ENCODE results near the gene FOSL2.

Gene FOSL2

GRCh38 chr2:28437149-28437835 is 44.6 kb downstream of the FOSL2 start:
- TF ChIP-seq SUZ12 (IDR thresholded peaks at IDR 0.05; ENCODE audit: extremely low read depth, insufficient read depth, insufficient read length) (no peak), YY1 (IDR thresholded peaks at IDR 0.05; ENCODE audit: insufficient read depth, insufficient read length) (no peak), ZNF274 (IDR thresholded peaks at IDR 0.05; ENCODE audit: low read depth, low read length) (no peak)
- H3K9ac ChIP-seq (ENCODE audit: insufficient read length, low read depth), result no peak overlapping the region
- no peak for DNase-seq (ENCODE audit: low read depth, low spot score)

GRCh38 chr2:28437918-28438317 is 45.3 kb downstream of the FOSL2 start:
- H3K4me1 ChIP-seq (ENCODE audit: insufficient read depth, insufficient read length), result no peaks in the 10 kb centered on the region
- H3K9ac ChIP-seq (ENCODE audit: insufficient read length, low read depth), result no peak overlapping the region
- H3K9me3 ChIP-seq (ENCODE audit: insufficient read depth, low read length), result peaks cover 10% of the 10 kb centered on the region; the same call in 1 of the 2 replicates
- no peaks in the 10 kb centered on the region for H3K27me3 ChIP-seq (ENCODE audit: insufficient read depth, insufficient read length)
- TF ChIP-seq YY1 (IDR thresholded peaks at IDR 0.05; ENCODE audit: insufficient read depth, insufficient read length) (no peak), ZNF274 (IDR thresholded peaks at IDR 0.05; ENCODE audit: low read depth, low read length) (no peak), SUZ12 (IDR thresholded peaks at IDR 0.05; ENCODE audit: extremely low read depth, insufficient read depth, insufficient read length) (no peak)
- DNase-seq (ENCODE audit: low read depth, low spot score), result no peak
- H3K4me3 ChIP-seq (ENCODE audit: insufficient read length, low read depth), result no peak overlapping the region
- H3K36me3 ChIP-seq (ENCODE audit: insufficient read depth, insufficient read length, low read length), result no peaks in the 10 kb centered on the region

More at GRCh38 chr2:28437149-28437835, 44.6 kb downstream of the FOSL2 start:
- Histone ChIP-seq H3K27me3 (ENCODE audit: insufficient read depth, insufficient read length) (no peaks in the 10 kb centered on the region), H3K36me3 (ENCODE audit: insufficient read depth, insufficient read length, low read length) (no peaks in the 10 kb centered on the region), H3K9me3 (ENCODE audit: insufficient read depth, low read length) (peaks cover 13% of the 10 kb centered on the region; the same call in 1 of the 2 replicates), H3K4me1 (ENCODE audit: insufficient read depth, insufficient read length) (no peaks in the 10 kb centered on the region), H3K4me3 (ENCODE audit: insufficient read length, low read depth) (no peak overlapping the region)

GRCh38 chr2:28438532-28439063 is 45.9 kb downstream of the FOSL2 start:
- no peaks in the 10 kb centered on the region for H3K36me3 ChIP-seq (ENCODE audit: insufficient read depth, insufficient read length, low read length)
- no peak for DNase-seq (ENCODE audit: low read depth, low spot score)

GRCh38 chr2:28439127-28439526 is 46.5 kb downstream of the FOSL2 start:
- DNase-seq (ENCODE audit: low read depth, low spot score), result no peak
- H3K4me1 ChIP-seq (ENCODE audit: insufficient read depth, insufficient read length), result no peaks in the 10 kb centered on the region
- H3K4me3 ChIP-seq (ENCODE audit: insufficient read length, low read depth), result no peak overlapping the region
- H3K36me3 ChIP-seq (ENCODE audit: insufficient read depth, insufficient read length, low read length), result no peaks in the 10 kb centered on the region
- H3K27me3 ChIP-seq (ENCODE audit: insufficient read depth, insufficient read length), result no peaks in the 10 kb centered on the region
- no peaks in the 10 kb centered on the region for H3K9me3 ChIP-seq (ENCODE audit: insufficient read depth, low read length)
- TF ChIP-seq ZNF274 (IDR thresholded peaks at IDR 0.05; ENCODE audit: low read depth, low read length) (no peak), YY1 (IDR thresholded peaks at IDR 0.05; ENCODE audit: insufficient read depth, insufficient read length) (no peak), SUZ12 (IDR thresholded peaks at IDR 0.05; ENCODE audit: extremely low read depth, insufficient read depth, insufficient read length) (no peak)
- no peak overlapping the region for H3K9ac ChIP-seq (ENCODE audit: insufficient read length, low read depth)

More at GRCh38 chr2:28438532-28439063, 45.9 kb downstream of the FOSL2 start:
- peaks cover 4% of the 10 kb centered on the region; the same call in 1 of the 2 replicates for H3K9me3 ChIP-seq (ENCODE audit: insufficient read depth, low read length)
- TF ChIP-seq YY1 (IDR thresholded peaks at IDR 0.05; ENCODE audit: insufficient read depth, insufficient read length) (no peak), ZNF274 (IDR thresholded peaks at IDR 0.05; ENCODE audit: low read depth, low read length) (no peak), SUZ12 (IDR thresholded peaks at IDR 0.05; ENCODE audit: extremely low read depth, insufficient read depth, insufficient read length) (no peak)
- no peaks in the 10 kb centered on the region for H3K27me3 ChIP-seq (ENCODE audit: insufficient read depth, insufficient read length)
- no peaks in the 10 kb centered on the region for H3K4me1 ChIP-seq (ENCODE audit: insufficient read depth, insufficient read length)
- H3K9ac ChIP-seq (ENCODE audit: insufficient read length, low read depth), result no peak overlapping the region
- H3K4me3 ChIP-seq (ENCODE audit: insufficient read length, low read depth), result no peak overlapping the region

GRCh38 chr2:28439763-28440162 is 47.1 kb downstream of the FOSL2 start:
- no peak for DNase-seq (ENCODE audit: low read depth, low spot score)
- Histone ChIP-seq H3K36me3 (ENCODE audit: insufficient read depth, insufficient read length, low read length) (no peaks in the 10 kb centered on the region), H3K9ac (ENCODE audit: insufficient read length, low read depth) (no peak overlapping the region), H3K27me3 (ENCODE audit: insufficient read depth, insufficient read length) (no peaks in the 10 kb centered on the region), H3K4me3 (ENCODE audit: insufficient read length, low read depth) (no peak overlapping the region), H3K4me1 (ENCODE audit: insufficient read depth, insufficient read length) (no peaks in the 10 kb centered on the region), H3K9me3 (ENCODE audit: insufficient read depth, low read length) (no peaks in the 10 kb centered on the region)
- TF ChIP-seq ZNF274 (IDR thresholded peaks at IDR 0.05; ENCODE audit: low read depth, low read length) (no peak), SUZ12 (IDR thresholded peaks at IDR 0.05; ENCODE audit: extremely low read depth, insufficient read depth, insufficient read length) (no peak), YY1 (IDR thresholded peaks at IDR 0.05; ENCODE audit: insufficient read depth, insufficient read length) (no peak)

GRCh38 chr2:28442328-28442727 is 49.7 kb downstream of the FOSL2 start:
- H3K4me3 ChIP-seq (ENCODE audit: insufficient read length, low read depth), result no peak overlapping the region
- DNase-seq (ENCODE audit: low read depth, low spot score), result no peak
- no peak for TF ChIP-seq ZNF274 (IDR thresholded peaks at IDR 0.05; ENCODE audit: low read depth, low read length)
- no peak for TF ChIP-seq YY1 (IDR thresholded peaks at IDR 0.05; ENCODE audit: insufficient read depth, insufficient read length)
- TF ChIP-seq SUZ12 (IDR thresholded peaks at IDR 0.05; ENCODE audit: extremely low read depth, insufficient read depth, insufficient read length), result no peak
- no peaks in the 10 kb centered on the region for H3K36me3 ChIP-seq (ENCODE audit: insufficient read depth, insufficient read length, low read length)
- no peaks in the 10 kb centered on the region for H3K4me1 ChIP-seq (ENCODE audit: insufficient read depth, insufficient read length)
- H3K9me3 ChIP-seq (ENCODE audit: insufficient read depth, low read length), result no peaks in the 10 kb centered on the region
- H3K27me3 ChIP-seq (ENCODE audit: insufficient read depth, insufficient read length), result no peaks in the 10 kb centered on the region
- H3K9ac ChIP-seq (ENCODE audit: insufficient read length, low read depth), result no peak overlapping the region

GRCh38 chr2:28444956-28445355 is 52.3 kb downstream of the FOSL2 start:
- Histone ChIP-seq H3K4me3 (ENCODE audit: insufficient read length, low read depth) (no peak overlapping the region), H3K36me3 (ENCODE audit: insufficient read depth, insufficient read length, low read length) (no peaks in the 10 kb centered on the region), H3K27me3 (ENCODE audit: insufficient read depth, insufficient read length) (no peaks in the 10 kb centered on the region), H3K9me3 (ENCODE audit: insufficient read depth, low read length) (no peaks in the 10 kb centered on the region), H3K4me1 (ENCODE audit: insufficient read depth, insufficient read length) (no peaks in the 10 kb centered on the region), H3K9ac (ENCODE audit: insufficient read length, low read depth) (no peak overlapping the region)
- no peak for DNase-seq (ENCODE audit: low read depth, low spot score)
- TF ChIP-seq YY1 (IDR thresholded peaks at IDR 0.05; ENCODE audit: insufficient read depth, insufficient read length) (no peak), ZNF274 (IDR thresholded peaks at IDR 0.05; ENCODE audit: low read depth, low read length) (no peak), SUZ12 (IDR thresholded peaks at IDR 0.05; ENCODE audit: extremely low read depth, insufficient read depth, insufficient read length) (no peak)
